Activated T-cell treated with anti-CD3 and anti-CD28 coated beads, Interleukin-2, amount 50 U/mL, for 4 hours (primary cell): ENCODE data around the gene C17orf107. TPM values are rescaled to one million over a fixed set of nuclear protein-coding genes. Genes with fewer than 3 reads are reported as not detected.
"Not testable (repeated sequence)": the region's sequence is repeated elsewhere in the genome, so short reads cannot be mapped to it uniquely, and the experiment has no call there.

Experiments used
- ATAC-seq, 2 donors: fragments of 200-7000 bp; cut with Tn5 transposase; one replicate each; pipeline ENCODE4 v1.10.0; 2021
- DNase-seq: peaks from one replicate; pipeline ENCODE4 v3.0.0-alpha.2; 2020
- H3K27me3 Mint-ChIP-seq: one replicate; pipeline ENCODE4 v1.8.0; 2021; ENCODE audit warnings: low read depth, mixed read lengths
- H3K36me3 Mint-ChIP-seq: one replicate; pipeline ENCODE4 v1.8.0; 2022; ENCODE audit warnings: mixed read lengths; ENCODE audit not compliant: insufficient read depth
- H3K4me1 Mint-ChIP-seq: one replicate; pipeline ENCODE4 v1.8.0; 2021; ENCODE audit warnings: low read depth, mixed read lengths
- H3K4me3 Mint-ChIP-seq: one replicate; pipeline ENCODE4 v1.8.0; 2021; ENCODE audit warnings: mild to moderate bottlenecking, moderate library complexity, mixed read lengths
- H3K9me3 Mint-ChIP-seq: one replicate; pipeline ENCODE4 v1.8.0; 2021; ENCODE audit warnings: mixed read lengths
- total RNA-seq, 3 donors: library from RNA; stranded (reverse); gene quantifications; one replicate each; pipeline ENCODE4 v1.2.1, GENCODE V29; 2021

C17orf107 gene
- total RNA-seq, 3 donors from 2014 or later, result 1.5 to 3.6 (median 2.7) TPM

DNA sequence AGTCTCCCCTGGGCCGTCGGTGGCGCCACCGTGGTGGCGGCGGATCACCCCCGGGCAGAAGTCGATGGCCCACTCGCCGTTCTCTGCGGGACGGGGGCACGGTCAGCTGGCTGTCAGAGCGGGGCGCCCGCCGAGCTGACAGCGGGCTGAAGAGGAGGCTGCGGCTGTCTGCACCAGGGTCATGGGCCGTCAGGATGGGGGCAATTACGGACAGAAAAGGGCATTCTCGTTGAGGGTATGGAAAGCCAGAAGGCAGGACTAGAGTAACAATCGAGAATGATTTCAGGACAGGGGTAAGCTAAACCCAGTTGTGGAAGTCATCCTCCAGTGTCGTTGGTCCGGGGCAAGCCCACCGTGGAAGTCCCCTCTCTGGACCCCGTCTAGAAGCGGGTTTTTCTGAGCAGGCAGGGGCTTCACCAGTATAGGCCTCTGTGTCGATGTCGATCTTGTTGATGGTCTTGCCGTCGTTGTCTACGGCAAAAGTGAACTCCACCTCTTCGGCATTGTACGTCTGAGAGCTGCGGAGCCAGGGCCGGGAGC is 1.8 kb downstream of the C17orf107 start:
- Mint-ChIP-seq H3K36me3 (peaks cover 2% of the 10 kb centered on the region), H3K4me1 (peaks cover 34% of the 10 kb centered on the region), H3K9me3 (no peaks in the 10 kb centered on the region), H3K4me3 (peak overlapping the region; percentile 85), H3K27me3 (no peaks in the 10 kb centered on the region)
- DNase-seq (no peak), ATAC-seq (no peak)

DNA sequence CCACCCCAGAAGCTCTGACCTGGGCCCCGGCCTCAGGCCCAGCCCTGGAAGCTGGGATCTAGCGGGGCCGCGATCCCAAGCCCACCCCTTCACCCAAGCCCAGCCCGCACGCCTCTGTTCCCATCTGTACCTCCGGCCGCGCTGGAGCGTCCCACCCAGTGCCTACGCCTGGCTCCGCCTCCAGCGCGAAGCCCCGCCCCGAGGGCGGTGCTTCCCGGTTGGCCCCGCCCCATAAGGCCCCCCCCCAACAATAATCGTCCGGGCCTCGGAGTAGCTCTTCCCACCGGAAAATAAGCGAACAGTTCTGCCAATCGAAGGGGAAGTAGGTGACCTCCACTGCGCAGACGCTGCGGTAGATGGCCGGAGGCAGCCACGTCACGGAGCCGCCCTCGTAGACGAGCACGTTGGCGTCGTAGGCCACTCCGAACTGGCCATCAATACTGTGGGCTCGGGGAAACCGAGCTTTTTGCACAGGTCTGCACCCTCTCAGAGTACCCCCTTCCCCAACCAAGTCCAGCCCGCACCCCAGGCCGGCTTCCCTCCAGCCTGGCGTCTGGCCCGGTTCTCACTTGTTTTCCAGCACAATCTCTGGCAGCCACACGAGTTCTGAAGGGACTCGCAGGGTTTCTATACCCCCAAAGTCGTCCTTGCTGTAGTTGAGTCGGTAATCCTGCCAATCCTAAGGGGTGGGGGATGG is 2.5 kb downstream of the C17orf107 start:
- Mint-ChIP-seq H3K27me3 (no peaks in the 10 kb centered on the region), H3K4me3 (no peak overlapping the region), H3K36me3 (peaks cover 2% of the 10 kb centered on the region), H3K9me3 (no peaks in the 10 kb centered on the region), H3K4me1 (peaks cover 34% of the 10 kb centered on the region)
- ATAC-seq (no peak), DNase-seq (no peak)

DNA sequence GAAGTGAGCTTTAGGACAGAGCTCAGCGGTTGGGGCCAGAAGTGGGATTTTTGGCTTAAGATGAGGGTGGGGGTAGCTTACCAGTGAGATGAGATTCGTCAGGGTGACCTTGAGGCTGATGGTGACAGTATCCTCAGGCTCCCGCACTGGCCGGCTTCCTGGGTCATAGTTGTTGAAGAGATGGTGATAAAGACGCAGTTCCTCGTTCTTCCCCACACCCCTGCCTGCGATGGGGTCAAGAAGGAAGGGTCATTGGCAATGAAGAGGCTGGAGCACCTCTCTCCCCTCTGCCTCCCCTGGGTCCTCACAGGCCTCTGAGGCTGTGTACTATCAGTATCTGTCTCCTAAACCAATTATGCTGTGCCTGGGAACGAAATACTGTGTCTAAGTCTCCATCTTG is 3.2 kb downstream of the C17orf107 start:
- Mint-ChIP-seq H3K36me3 (no peaks in the 10 kb centered on the region), H3K27me3 (no peaks in the 10 kb centered on the region), H3K4me1 (peaks cover 34% of the 10 kb centered on the region), H3K9me3 (no peaks in the 10 kb centered on the region), H3K4me3 (peak overlapping the region; percentile 34)
- DNase-seq, result no peak
- no peak for ATAC-seq

DNA sequence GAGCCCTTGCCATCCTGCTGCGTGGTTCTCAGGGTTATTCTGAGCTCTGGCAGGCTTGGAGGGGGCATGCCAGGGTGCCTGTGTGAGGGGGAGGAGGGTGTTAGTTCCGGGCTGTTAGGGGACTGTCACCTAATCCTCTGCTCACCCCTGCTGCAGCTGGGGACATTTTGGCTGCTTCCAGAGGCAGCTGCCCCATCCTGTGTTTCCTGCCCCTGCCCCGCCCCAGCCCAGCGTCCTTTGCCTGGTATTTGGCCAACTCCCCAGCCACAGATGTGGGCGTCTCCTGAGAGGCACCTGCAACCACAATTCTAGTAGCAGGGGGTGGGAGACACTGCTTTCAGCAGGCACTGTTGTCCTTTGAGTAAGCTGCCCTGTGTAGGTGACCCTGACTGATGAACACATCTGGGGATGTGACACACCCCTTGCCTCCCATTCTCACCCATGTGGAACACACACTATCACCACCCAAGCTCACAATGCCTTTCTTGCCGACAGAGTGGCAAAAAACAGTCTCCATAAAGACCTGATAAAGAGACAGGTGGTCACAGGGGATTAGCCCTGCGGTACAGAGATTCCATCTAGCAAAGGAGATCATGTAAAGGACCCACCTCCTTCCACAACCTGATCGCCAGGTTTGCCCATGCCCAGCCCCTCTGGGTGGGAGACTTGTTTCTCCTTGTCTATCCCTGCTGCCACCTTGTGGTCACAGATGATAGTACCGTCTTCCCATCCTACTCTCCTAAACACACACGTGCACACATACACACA is 3.9 kb downstream of the C17orf107 start, which contains the start of gene CHRNE:
Gene CHRNE (minus strand): TSS at position 48 of the 768 bp plus-strand sequence. CDS start 35 bp downstream, at position 13.
- Mint-ChIP-seq H3K4me3 (peak within 1 kb of the TSS; percentile 48), H3K36me3 (no peaks in the 10 kb centered on the region), H3K4me1 (peaks cover 34% of the 10 kb centered on the region), H3K27me3 (no peaks in the 10 kb centered on the region), H3K9me3 (no peaks in the 10 kb centered on the region)
- peak; percentile 74 for DNase-seq
- peak; percentile 28 to 32 for ATAC-seq

DNA sequence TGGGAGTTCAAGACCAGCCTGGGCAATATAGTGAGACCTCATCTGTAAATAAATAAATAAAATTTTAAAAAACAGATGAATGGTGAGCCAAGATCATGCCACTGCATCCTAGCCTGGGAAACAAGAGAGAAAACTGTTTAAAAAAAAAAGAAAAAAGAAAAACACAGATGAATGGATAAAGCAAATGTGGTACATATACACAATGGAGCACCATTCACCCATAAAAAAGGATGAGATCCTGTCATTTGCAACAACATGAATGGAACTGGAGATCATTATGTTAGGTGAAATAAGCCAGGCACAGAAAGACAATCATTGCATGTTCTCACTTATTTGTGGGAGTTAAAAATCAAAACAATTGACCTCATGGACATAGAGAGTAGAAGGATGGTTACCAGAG is 7.3 kb downstream of the C17orf107 start:
- H3K27me3 Mint-ChIP-seq, DNase-seq, H3K9me3 Mint-ChIP-seq, H3K4me3 Mint-ChIP-seq, ATAC-seq, H3K36me3 Mint-ChIP-seq: not testable (repeated sequence)
- peaks cover 16% of the 10 kb centered on the region for H3K4me1 Mint-ChIP-seq

DNA sequence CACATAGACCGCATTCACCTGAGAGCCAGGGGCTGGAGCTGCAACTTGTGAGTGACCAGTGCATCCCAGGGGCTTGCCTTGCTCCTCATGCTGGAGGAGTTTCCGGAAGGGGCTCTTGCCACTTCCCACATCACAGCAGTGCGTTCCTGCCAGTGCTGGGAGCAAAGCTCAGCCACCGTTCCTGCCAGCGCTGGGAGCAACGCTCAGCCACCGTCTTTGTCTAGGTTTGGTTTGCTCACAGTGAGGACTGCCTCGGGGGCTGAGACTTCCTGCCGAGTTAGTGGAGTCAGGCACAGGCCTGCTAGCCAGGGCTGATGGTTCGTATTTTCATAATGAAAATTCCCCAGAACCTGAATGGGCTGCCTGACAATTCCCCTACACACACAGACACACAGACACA is 9.0 kb downstream of the C17orf107 start:
- no peaks in the 10 kb centered on the region for H3K36me3 Mint-ChIP-seq
- H3K9me3 Mint-ChIP-seq, result no peaks in the 10 kb centered on the region
- peaks cover 2% of the 10 kb centered on the region for H3K27me3 Mint-ChIP-seq
- peaks cover 4% of the 10 kb centered on the region for H3K4me1 Mint-ChIP-seq
- ATAC-seq (peak; percentile 29 to 37), DNase-seq (no peak)
- no peak overlapping the region for H3K4me3 Mint-ChIP-seq

DNA sequence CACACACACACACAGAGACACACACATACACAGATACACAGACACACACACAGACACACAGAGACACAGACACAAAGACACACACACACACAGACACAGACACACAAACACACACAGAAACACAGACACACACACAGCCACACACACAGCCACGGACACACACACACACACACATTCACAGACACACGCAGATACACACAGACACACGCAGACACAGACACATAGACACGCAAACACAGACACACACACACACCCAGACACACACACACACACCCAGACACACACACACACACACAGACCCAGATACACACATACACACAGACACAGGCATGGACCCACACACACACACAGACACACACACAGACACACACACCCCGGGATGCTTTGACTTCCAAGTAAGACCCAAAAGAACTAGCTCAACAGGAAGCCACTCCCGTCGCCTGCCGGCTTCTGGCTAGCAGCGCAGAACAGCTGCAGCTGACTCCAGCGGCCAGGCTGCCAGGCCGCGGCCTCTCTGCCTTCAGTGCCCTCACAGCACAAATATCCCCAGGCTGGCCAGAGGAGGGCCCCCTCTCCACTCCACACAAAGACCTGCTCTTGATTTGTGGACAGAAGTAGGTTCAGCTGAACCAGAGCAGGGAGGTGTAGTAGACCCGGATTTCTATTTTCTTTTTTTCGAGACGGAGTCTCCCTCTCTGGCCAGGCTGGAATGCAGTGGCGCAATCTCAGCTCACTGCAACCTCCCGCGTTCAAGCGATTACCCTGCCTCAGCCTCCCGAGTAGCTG is 9.6 kb downstream of the C17orf107 start:
- Mint-ChIP-seq H3K4me3 (no peak overlapping the region), H3K4me1 (no peaks in the 10 kb centered on the region), H3K27me3 (peaks cover 2% of the 10 kb centered on the region), H3K36me3 (no peaks in the 10 kb centered on the region), H3K9me3 (no peaks in the 10 kb centered on the region)
- ATAC-seq (peak; percentile 89 to 94), DNase-seq (peak; percentile 62)

DNA sequence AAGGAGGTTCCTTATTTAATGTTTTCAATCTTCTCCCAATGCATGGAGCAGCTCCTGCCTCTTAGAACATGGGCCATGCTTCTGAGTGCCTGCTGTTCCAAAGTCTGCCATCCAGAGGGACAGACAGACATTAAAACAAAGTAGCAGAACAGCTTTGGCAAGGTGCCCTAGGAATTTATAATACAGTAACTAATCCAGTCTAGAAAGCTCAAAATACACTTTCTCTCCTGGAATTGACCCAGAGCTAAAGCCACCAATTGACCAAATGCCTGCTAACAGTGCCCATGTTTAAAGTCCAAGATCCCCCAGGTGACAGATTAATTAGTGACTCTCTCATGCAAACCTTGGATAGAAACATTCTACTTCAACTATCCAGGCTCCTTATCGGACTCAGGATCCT is 14.7 kb downstream of the C17orf107 start:
- H3K4me1 Mint-ChIP-seq, result no peaks in the 10 kb centered on the region
- no peak overlapping the region for H3K4me3 Mint-ChIP-seq
- no peaks in the 10 kb centered on the region for H3K36me3 Mint-ChIP-seq
- H3K9me3 Mint-ChIP-seq, result no peaks in the 10 kb centered on the region
- ATAC-seq (no peak), DNase-seq (no peak)
- peaks cover 2% of the 10 kb centered on the region for H3K27me3 Mint-ChIP-seq

DNA sequence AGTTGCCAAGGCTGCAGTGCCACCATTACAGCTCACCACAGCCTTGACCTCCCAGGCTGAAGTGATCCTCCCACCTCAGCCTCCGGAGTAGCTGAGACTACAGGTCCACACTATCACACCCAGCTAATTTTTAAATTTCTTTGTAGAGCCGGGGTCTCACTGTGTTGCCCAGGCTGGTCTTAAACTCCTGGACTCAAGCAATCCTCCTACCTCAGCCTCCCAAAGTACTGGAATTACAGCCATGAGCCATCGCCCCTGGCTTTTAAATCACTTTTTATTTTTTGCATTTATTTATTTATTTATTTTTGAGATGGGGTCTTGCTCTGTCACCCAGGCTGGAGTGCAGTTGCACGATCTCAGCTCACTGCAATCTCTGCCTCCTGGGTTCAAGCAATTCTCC is 15.2 kb downstream of the C17orf107 start:
- not testable (repeated sequence) for H3K36me3 Mint-ChIP-seq, H3K9me3 Mint-ChIP-seq, DNase-seq, H3K4me1 Mint-ChIP-seq, H3K4me3 Mint-ChIP-seq, ATAC-seq, H3K27me3 Mint-ChIP-seq

DNA sequence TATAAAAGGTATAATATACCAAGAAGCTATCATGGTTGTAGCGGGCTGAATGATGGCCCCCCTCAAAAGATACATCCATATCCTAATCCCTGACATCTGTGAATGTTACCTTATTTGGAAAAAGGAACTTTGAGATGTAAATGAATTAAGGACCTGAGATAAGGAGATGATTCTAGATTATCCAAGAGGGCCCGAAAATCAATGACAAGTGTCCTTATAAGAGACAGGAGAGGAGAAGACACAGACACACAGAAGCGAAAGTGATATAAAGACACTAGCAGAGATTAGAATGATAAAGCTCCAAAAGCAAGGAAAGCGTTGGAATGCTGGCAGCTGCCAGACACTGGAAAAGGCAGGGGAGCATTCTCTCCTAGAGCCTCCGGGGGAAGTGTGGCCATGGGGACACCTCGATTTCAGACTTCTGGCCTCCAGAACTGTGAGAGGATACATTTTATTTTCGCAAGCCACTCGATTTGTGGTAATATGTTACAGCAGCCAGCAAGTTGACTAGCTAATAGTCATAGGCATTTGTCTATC is 20.2 kb downstream of the C17orf107 start:
- H3K4me3 Mint-ChIP-seq, result no peak overlapping the region
- no peaks in the 10 kb centered on the region for H3K9me3 Mint-ChIP-seq
- H3K36me3 Mint-ChIP-seq, result no peaks in the 10 kb centered on the region
- no peaks in the 10 kb centered on the region for H3K4me1 Mint-ChIP-seq
- DNase-seq, result no peak
- H3K27me3 Mint-ChIP-seq, result no peaks in the 10 kb centered on the region
- no peak for ATAC-seq

DNA sequence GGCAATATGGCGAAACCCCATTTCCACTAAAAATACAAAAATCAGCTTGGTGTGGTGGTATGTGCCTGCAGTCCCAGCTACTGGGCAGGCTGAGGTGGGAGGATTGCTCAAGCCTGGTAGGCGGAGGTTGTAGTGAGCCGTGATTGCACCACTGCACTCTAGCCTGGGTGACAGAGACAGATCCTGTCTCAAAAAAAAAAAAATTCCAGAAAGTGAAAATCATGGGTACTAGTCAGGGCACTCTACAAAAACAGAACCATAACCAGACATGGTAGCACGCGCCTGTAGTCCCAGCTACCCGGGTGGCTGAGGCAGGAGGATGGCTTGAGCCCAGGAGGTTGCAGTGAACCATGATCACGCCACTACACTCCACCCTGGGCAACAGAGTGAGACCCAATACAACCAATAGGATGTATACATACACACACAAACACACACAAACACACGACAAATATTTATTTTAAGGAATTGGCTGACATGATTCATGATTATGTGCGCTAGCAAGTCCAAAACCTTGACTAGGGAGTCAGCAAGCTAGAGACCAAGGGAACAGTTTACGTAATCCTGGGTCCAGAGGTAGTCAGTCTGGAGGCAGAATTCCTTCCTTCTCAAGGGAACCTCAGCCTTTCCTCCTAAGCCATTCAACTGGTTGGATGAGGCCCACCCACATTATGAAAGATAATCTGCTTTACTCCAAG is 21.2 kb downstream of the C17orf107 start:
- H3K4me3 Mint-ChIP-seq, result no peak overlapping the region
- H3K27me3 Mint-ChIP-seq, result no peaks in the 10 kb centered on the region
- H3K36me3 Mint-ChIP-seq, result no peaks in the 10 kb centered on the region
- no peaks in the 10 kb centered on the region for H3K4me1 Mint-ChIP-seq
- no peak for DNase-seq
- H3K9me3 Mint-ChIP-seq, result no peaks in the 10 kb centered on the region
- ATAC-seq, result no peak

DNA sequence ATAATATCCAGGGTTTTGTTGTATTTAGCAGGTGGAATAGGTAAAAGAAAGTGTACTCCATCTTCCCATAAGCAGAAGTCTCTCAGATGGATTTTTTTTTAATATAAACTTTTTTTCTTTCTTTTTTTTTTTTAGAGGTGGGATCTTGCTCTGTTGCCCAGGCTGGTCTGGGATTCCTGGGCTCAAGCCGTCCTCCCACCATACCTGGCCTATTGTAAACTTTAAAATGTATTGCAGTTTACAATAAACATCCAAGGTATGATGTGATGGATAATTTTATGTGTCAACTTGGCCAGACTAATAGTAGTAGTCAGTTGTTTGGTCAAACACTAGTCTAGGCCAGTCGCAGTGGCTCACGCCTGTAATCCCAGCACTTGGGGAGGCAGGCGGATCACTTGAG is 22.0 kb downstream of the C17orf107 start:
- no peak for DNase-seq
- H3K36me3 Mint-ChIP-seq, result peaks cover under 1% of the 10 kb centered on the region
- H3K4me3 Mint-ChIP-seq, result no peak overlapping the region
- H3K27me3 Mint-ChIP-seq, result no peaks in the 10 kb centered on the region
- H3K4me1 Mint-ChIP-seq, result peaks cover under 1% of the 10 kb centered on the region
- H3K9me3 Mint-ChIP-seq, result no peaks in the 10 kb centered on the region
- no peak for ATAC-seq

DNA sequence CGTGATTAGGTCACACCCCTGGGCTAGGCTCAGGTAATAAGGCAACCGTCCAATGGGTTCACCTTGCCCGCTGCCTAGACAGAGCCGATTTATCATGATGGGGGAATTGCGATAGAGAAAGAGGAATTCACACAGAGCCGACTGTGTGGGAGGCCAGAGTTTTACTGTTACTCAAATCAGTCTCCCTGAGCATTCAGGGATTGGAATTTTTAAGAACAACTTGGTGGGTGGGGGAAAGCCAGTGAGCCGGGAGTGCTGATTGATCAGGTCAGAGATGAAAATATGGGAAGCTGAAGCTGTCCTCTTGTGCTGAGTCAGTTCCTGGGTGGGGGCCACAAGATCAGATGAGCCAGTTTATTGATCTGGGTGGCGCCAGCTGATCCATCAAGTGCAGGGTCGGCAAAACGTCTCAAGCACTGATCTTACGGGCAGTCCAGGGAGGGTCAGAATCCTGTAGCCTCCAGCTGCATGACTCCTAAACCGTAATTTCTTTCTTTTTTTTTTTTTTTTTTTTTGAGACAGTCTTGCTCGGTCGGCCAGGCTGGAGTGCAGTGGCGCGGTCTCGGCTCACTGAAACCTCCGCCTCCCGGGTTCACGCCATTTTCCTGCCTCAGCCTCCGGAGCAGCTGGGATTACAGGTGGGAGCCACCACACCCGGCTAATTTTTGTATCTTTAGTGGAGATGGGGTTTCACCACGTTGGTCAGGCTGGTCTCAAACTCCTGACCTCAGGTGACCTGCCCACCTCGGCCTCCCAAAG is 27.4 kb downstream of the C17orf107 start:
- ATAC-seq, H3K4me1 Mint-ChIP-seq, H3K4me3 Mint-ChIP-seq, DNase-seq, H3K27me3 Mint-ChIP-seq, H3K9me3 Mint-ChIP-seq: not testable (repeated sequence)
- peaks cover 10% of the 10 kb centered on the region for H3K36me3 Mint-ChIP-seq
